ENCODE results near the gene ZNF565. TPM values are rescaled to one million over a fixed set of nuclear protein-coding genes. Genes with fewer than 3 reads are reported as not detected.

Gene ZNF565
- total and polyA plus RNA-seq, 2 of the 13 experiments (the other 11 are each of a cell fraction or from before 2014, with no cell fraction given): 1.8 to 5.2 TPM

GRCh38 chr19:36139473-36140303, 74.8 kb downstream of the ZNF565 start, which contains the start of gene CAPNS1 (continued):
- no peak for TF ChIP-seq ZNF282 (IDR thresholded peaks at IDR 0.05; ENCODE audit: partially characterized antibody)
- TF ChIP-seq ZNF598 (CRISPR knock-in tag; IDR thresholded peaks at IDR 0.05; ENCODE audit: borderline replicate concordance): no peak
- peak; percentile 64; the same call in 1 of the 2 replicates for TF ChIP-seq SATB2 (CRISPR knock-in tag; IDR thresholded peaks at IDR 0.05)
- TF ChIP-seq TSC22D2 (CRISPR knock-in tag; IDR thresholded peaks at IDR 0.05; ENCODE audit: borderline replicate concordance): peak; percentile 48; the same call in 1 of the 2 replicates
- no peak for TF ChIP-seq RFX5 (IDR thresholded peaks at IDR 0.05; ENCODE audit: low read depth, low read length)
- no peak; the same call in 1 of the 2 replicates for TF ChIP-seq ARID3A (IDR thresholded peaks at IDR 0.05; ENCODE audit: low read depth, low read length)
- TF ChIP-seq PHF5A (CRISPR knock-in tag; IDR thresholded peaks at IDR 0.05; ENCODE audit: low read depth, unreplicated experiment): peak; percentile 71
- TF ChIP-seq NKX3-1 (CRISPR knock-in tag; IDR thresholded peaks at IDR 0.05): peak; percentile 26; the same call in 1 of the 2 replicates
- no peak for TF ChIP-seq PLSCR1 (CRISPR knock-in tag; IDR thresholded peaks at IDR 0.05; ENCODE audit: borderline replicate concordance)
- 0 out of 2 replicates have a peak, but pooled peaks have one; percentile 40 for TF ChIP-seq HOMEZ (CRISPR knock-in tag; IDR thresholded peaks at IDR 0.05; ENCODE audit: low read depth)
- TF ChIP-seq ZNF33A (CRISPR knock-in tag; IDR thresholded peaks at IDR 0.05; ENCODE audit: borderline replicate concordance): no peak
- TF ChIP-seq ZNF547 (CRISPR knock-in tag; IDR thresholded peaks at IDR 0.05): 0 out of 2 replicates have a peak, but pooled peaks have one; percentile 56
- no peak for TF ChIP-seq ZNF577 (CRISPR knock-in tag; IDR thresholded peaks at IDR 0.05; ENCODE audit: borderline replicate concordance, low read depth)
- no peak for TF ChIP-seq ZNF503 (CRISPR knock-in tag; IDR thresholded peaks at IDR 0.05)
- TF ChIP-seq RBM22 (optimal IDR thresholded peaks at IDR 0.05; ENCODE audit: low read length): no peak
- TF ChIP-seq SNAPC2 (CRISPR knock-in tag; IDR thresholded peaks at IDR 0.05): no peak
- no peak for TF ChIP-seq TCF7 (IDR thresholded peaks at IDR 0.05; ENCODE audit: low read depth)
- TF ChIP-seq KLF15 (CRISPR knock-in tag; IDR thresholded peaks at IDR 0.05; ENCODE audit: borderline replicate concordance): peak; percentile 81; the same call in 1 of the 2 replicates
- peak; percentile 60; the same call in 1 of the 2 replicates for TF ChIP-seq TFAP4 (IDR thresholded peaks at IDR 0.05; ENCODE audit: borderline replicate concordance, low read depth)

Measured in HepG2 (cell line).